ENCODE results near the gene ECHDC1. TPM values are rescaled to one million over a fixed set of nuclear protein-coding genes. Genes with fewer than 3 reads are reported as not detected.

The ECHDC1 gene
- total RNA-seq, 1 donor from 2014 or later, result 56.2 TPM

Small RNAs within 50 kb of the gene (small RNA-seq; reads per million reads assigned to genes)
- gene RNA5SP217 (ENCODE audit: low replicate concordance), result not detected

Other genes starting within 250 kb of the ECHDC1 start
- gene RSPO3, start 224.9 kb downstream of the ECHDC1 start, total RNA-seq, result 1.2 TPM
- gene RNF146, start 76.7 kb downstream of the ECHDC1 start, total RNA-seq, result 64.4 TPM
- 33.1 TPM for gene KIAA0408, start 115.8 kb upstream of the ECHDC1 start, total RNA-seq
- not detected for gene C6orf58, start 233.6 kb upstream of the ECHDC1 start, total RNA-seq

Measured in tongue (tissue), 2 donors.